GM10266 (cell line): ENCODE data around the gene TSSC4.

Experiments
- DNase-seq: peaks from one replicate; pipeline ENCODE4 v3.0.0; 2012; ENCODE audit errors: extremely low spot score
- TF ChIP-seq, protein P1 (sequence below): IDR thresholded peaks from 2 replicates; pipeline ENCODE4 v1.5.1; 2012; ENCODE audit warnings: mild to moderate bottlenecking, low read depth; ENCODE audit not compliant: control insufficient read depth, insufficient read depth; ENCODE audit errors: missing control alignments

The TSSC4 gene

GRCh38 chr11:2441171-2441570 is 40.6 kb downstream of the TSSC4 start:
- no peak for DNase-seq
- TF ChIP-seq, protein P1, sequence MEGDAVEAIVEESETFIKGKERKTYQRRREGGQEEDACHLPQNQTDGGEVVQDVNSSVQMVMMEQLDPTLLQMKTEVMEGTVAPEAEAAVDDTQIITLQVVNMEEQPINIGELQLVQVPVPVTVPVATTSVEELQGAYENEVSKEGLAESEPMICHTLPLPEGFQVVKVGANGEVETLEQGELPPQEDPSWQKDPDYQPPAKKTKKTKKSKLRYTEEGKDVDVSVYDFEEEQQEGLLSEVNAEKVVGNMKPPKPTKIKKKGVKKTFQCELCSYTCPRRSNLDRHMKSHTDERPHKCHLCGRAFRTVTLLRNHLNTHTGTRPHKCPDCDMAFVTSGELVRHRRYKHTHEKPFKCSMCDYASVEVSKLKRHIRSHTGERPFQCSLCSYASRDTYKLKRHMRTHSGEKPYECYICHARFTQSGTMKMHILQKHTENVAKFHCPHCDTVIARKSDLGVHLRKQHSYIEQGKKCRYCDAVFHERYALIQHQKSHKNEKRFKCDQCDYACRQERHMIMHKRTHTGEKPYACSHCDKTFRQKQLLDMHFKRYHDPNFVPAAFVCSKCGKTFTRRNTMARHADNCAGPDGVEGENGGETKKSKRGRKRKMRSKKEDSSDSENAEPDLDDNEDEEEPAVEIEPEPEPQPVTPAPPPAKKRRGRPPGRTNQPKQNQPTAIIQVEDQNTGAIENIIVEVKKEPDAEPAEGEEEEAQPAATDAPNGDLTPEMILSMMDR: no peak

GRCh38 chr11:2442589-2442988 is 42.0 kb downstream of the TSSC4 start:
- DNase-seq: no peak
- TF ChIP-seq, protein P1: no peak

- no peak for DNase-seq
These were observed 42.9 kb downstream of the TSSC4 start for GRCh38 chr11:2443406-2443805.

GRCh38 chr11:2443881-2444820 is 43.6 kb downstream of the TSSC4 start, which contains the start of gene TRPM5:
TSS of gene TRPM5 (minus strand) at chr11:2444514. CDS start at chr11:2423036, 21,478 bp downstream.
- TF ChIP-seq, protein P1: no peak
- peak; percentile 67 for DNase-seq

More at GRCh38 chr11:2443406-2443805, 42.9 kb downstream of the TSSC4 start:
- TF ChIP-seq, protein P1: no peak

GRCh38 chr11:2444821-2445745 is 44.5 kb downstream of the TSSC4 start, which contains the start of gene KCNQ1:
TSS of gene KCNQ1 (plus strand) at chr11:2445008. CDS start at chr11:2445099, 91 bp downstream.
- peak; percentile 87 for DNase-seq
- TF ChIP-seq, protein P1: no peak

GRCh38 chr11:2445746-2446551 is 45.4 kb downstream of the TSSC4 start:
- TF ChIP-seq, protein P1: no peak
- no peak for DNase-seq
